ENCODE results near the gene ZNRF2.

DNA sequence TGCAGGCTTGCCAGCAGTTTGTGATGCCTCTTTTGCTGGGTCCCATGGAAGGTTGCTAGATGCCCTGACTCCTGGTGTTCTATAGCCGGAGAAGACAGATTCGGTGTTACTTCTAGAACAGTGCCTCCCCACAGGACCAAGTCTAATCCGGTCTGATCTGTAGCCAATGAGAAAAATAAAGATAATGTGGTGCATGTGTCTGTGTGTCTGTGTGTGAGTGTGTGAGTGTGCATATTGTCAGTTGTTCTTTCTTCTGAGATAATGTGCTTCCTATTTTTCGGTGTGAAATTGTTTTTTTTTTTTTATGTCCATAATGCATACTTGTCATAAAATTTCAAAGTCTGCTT, 29.7 kb upstream of the ZNRF2 start:
- no peak for TF ChIP-seq EZH2 (IDR thresholded peaks at IDR 0.05; ENCODE audit: low read depth)
- TF ChIP-seq, protein P1, sequence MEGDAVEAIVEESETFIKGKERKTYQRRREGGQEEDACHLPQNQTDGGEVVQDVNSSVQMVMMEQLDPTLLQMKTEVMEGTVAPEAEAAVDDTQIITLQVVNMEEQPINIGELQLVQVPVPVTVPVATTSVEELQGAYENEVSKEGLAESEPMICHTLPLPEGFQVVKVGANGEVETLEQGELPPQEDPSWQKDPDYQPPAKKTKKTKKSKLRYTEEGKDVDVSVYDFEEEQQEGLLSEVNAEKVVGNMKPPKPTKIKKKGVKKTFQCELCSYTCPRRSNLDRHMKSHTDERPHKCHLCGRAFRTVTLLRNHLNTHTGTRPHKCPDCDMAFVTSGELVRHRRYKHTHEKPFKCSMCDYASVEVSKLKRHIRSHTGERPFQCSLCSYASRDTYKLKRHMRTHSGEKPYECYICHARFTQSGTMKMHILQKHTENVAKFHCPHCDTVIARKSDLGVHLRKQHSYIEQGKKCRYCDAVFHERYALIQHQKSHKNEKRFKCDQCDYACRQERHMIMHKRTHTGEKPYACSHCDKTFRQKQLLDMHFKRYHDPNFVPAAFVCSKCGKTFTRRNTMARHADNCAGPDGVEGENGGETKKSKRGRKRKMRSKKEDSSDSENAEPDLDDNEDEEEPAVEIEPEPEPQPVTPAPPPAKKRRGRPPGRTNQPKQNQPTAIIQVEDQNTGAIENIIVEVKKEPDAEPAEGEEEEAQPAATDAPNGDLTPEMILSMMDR (conservative IDR thresholded peaks at IDR 0.05): no peak

All from PC-9 (cell line).